Activated CD8-positive, alpha-beta memory T cell treated with anti-CD3 and anti-CD28 coated beads for 4 hours (primary cell): ENCODE results near the gene PMM2.

ENCODE experiments used
- DNase-seq, 2 donors: peaks; one replicate each; pipeline ENCODE4 v3.0.0-alpha.2; 2020; ENCODE audit warnings: low read depth in 2 of 2

The PMM2 gene

GRCh38 chr16:8850279-8850885 lies 52.7 kb downstream of the PMM2 start:
- DNase-seq: no peak

- no peak for DNase-seq
These were observed 54.2 kb downstream of the PMM2 start for GRCh38 chr16:8851761-8852403.

- DNase-seq: no peak
These were observed 54.9 kb downstream of the PMM2 start for GRCh38 chr16:8852534-8852933.

DNA sequence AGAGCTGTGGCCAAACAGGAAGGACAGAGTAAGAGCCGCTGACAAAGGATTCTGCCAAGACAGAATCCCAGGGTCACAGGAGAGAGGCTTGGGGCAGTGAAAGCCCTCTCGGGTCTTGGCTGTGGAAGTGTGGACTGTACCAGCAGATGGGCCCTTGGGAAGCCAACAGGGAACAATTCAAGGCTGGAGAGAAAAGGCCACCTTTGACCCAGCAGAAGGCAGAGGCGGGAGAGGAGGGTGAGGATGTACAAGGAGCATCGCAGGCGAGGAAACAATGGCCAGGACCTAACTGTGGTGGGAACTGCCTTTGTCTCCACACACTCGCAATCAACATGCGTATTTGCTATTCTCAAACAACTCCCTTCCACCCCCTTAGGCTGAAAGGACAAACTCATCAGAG lies 55.5 kb downstream of the PMM2 start:
- DNase-seq: no peak

- DNase-seq: no peak
These were observed 56.0 kb downstream of the PMM2 start for GRCh38 chr16:8853611-8854010.

DNA sequence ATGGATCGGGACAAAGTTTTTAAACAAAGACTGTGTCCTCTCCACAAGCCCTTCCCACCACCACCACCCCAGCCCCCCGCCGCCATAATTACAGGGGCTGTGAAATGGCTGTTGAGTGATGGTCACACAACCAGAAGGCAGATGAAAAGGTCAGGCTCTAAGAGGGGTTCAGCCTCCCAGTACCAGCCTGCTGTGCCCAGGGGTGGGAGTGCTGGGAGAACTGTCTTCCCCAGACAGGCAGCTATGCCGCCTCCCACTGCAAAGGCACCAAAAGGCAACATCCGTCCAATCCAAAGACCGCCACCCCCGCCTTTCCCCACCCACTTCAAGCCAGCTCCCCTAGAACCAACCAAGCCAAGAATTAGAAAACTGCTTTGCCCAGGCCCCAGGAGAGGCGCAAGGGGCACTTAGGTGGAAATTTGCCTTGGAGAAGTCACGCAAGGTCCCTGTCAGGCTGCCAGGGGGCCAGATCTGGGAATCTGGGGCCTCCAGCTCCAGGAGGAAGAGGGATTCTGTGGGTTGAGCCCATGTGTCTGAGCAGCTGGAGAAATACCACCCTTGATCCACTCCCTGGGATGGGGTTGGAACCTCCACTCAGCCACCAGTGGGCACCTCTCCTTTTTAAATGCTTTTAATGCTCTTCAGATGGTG lies 56.8 kb downstream of the PMM2 start:
- DNase-seq: no peak

DNA sequence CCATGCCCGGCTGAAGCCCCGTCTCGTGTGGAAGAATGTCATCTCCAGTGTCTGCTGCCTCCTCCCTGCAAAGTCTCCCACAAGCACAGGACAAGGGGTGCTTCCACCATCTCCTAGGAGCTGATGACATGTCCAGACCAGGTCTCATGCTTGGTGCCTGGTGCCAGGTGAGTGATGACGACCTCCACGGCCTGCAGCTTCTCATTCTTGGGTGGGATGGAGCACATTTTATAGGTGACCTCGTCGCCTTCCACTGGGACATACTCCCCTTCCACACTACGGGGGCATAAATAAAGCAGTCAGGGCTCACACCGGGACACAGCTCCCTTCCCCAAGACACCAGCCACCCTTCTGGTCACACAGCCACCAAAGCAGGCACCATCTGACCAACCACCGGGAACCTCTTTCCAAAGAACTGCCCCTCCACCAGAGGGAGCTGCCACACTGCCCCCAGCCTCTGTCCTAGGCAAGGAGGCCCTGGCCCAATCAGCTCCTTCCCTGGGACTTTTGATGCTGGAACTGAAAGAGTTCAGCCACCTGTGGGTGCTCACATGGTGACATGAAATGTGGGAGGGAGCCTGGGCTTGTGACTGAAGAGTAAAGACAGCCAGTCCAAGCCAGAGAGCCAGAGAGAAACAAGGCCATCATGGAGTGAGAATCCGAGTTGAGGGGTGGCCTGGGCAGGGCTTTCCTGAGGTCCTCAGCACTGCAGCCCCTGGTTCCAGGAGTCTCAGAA lies 57.6 kb downstream of the PMM2 start:
- no peak for DNase-seq

DNA sequence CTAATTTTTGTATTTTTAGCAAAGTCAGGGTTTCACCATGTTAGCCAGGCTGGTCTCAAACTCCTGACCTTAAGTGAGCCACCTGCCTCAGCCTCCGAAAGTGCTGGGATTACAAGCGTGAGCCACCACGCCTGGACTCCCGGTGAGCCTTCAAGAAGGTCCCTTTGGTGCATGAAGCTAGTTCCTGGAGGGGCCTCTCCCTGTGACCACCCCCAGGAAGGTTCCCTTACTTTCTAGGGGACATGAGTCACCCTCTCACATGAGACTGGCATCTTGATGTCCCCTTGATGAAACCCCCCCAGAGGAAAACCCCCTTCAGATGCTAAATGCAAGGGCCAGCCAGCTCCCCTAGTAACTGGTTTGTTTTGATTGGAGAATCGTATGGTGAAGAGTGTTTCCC lies 58.3 kb downstream of the PMM2 start:
- DNase-seq: no peak

GRCh38 chr16:8858994-8859912 lies 61.6 kb downstream of the PMM2 start:
- no peak for DNase-seq

DNA sequence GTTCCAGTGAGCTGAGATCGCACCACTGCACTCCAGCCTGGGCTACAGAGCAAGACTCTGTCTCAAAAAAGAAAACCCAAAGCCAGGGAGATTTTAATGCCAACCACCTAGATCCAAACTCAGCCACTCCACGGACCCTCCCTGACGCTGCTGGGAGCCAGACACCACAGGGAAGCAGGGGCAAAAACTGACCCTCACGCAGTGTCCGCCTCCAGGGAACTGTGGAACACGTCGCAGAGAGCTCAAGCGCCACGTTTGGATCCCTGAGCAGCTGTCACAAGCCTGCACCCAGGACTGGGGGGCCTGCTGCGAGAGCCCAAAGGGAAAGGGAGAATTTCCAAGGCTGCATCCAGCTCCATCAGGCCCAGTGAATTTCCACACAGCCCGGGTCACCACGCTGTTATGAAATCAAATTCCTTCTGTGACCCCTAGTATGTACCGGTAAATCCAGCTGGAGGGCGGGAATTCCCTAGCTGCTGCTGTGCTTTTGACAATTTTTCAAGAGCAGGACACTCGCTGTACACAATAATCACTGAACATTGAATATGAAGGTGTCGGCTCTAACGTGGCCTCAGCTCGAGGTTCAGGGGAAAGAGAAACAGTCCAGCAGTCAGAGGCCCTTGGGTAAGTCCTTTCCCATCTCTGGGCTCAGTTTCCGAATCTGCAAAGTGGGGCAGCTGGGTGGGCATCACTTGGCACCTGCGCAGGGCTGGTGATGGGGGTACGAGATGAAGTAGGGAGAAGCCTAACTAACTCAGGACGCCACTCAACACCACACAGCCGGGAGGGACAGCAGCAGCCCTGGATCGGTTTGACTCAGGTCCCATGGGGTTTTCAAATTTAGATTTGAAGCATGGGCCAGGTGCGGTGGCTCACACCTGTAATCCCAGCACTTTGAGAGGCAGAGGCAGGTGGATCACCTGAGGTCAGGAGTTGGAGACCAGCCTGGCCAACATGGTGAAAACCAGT lies 62.6 kb downstream of the PMM2 start:
- DNase-seq: no peak

GRCh38 chr16:8861563-8862308 lies 64.1 kb downstream of the PMM2 start:
- no peak for DNase-seq

DNA sequence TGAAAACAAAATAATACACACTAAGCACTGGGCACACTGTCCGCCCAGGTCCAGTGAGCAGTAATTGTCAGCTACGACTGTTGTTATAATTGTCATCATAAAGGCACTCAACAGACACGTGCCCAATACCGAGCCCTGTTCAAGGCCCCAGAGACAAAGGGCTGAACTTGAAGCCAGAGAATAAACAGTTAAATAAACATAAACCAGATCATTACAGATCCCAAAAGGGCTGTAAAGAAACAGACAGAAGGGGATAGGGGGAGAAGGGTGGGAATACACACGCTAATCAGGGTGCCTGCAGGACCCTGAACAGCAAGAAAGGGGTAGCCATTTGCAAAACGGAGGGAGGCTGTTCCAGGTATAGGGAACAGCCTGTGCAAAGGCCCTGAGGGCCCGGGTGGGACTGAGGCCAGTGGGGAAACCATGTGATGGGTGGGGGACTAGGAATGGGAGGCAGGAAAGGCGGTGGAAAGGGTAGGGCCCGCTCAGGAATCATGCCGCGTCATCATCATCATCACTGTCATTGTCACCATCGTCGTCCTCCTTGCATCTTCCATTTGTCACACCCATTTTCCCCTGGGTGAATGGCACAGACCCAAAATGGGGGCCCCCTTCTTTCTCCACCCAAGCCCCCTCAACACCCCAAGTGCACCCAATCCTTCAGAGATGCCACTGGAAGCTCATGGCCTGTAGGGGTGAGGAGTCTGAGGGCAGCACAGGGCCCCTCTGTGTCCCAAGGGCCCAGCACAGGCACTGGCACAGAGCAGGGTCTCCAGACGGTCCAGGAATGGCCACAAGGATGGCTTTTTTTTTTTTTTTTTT lies 64.9 kb downstream of the PMM2 start:
- no peak for DNase-seq

- DNase-seq: no peak
These were observed 66.2 kb downstream of the PMM2 start for GRCh38 chr16:8863594-8864424.

GRCh38 chr16:8864480-8865110 lies 67.0 kb downstream of the PMM2 start:
- DNase-seq: no peak

DNA sequence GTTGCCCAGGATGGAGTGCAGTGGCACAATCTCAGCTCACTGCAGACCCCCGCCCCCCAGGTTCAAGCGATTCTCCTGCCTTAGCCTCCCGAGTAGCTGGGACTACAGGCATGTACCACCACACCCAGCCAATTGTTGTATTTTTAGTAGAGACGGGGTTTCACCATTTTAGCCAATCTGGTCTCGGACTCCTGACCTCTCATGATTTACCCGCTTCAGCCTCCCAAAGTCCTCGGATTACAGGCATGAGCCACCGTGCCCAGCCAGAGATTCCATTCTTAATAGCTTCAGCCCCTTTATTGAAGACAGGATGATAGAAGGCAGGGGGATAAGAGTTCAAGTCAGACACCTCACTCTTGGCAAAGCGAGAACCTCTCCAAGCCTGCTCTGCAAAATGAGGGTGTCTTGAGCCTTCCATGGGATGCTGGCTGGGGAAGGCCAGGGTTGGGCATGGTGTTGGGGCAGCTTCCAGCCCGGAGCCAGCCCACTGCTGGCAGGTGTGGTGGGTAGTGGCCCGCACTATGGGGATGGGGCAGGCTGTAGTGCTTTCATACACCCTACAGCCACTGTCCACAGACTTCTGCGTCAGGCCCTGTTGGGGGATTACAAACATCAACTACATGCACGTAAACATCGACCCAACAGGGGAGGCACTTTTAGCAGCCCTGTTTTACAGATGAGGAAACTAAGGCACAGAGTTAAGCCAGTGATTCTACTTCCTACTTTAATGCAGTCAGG lies 67.7 kb downstream of the PMM2 start:
- no peak for DNase-seq

GRCh38 chr16:8866118-8866883 lies 68.7 kb downstream of the PMM2 start:
- DNase-seq: no peak
